AG10803 (cell line): Measurements from ENCODE around the gene TMCO6.
"Not testable (repeated sequence)": the region's sequence is repeated elsewhere in the genome, so short reads cannot be mapped to it uniquely, and the experiment has no call there.

Experiments
- DNase-seq: peaks from one replicate; pipeline ENCODE4 v3.0.0; 2010; ENCODE audit warnings: low read depth
- H3K4me3 ChIP-seq: 2 replicates; pipeline ENCODE4 v1.5.1; 2011; ENCODE audit warnings: mild to moderate bottlenecking, low read length, control low read depth
- CTCF ChIP-seq: conservative IDR thresholded peaks from 2 replicates; pipeline ENCODE4 v1.5.1; 2011; ENCODE audit warnings: mild to moderate bottlenecking, low read length, control low read depth, inconsistent platforms

Gene TMCO6

DNA sequence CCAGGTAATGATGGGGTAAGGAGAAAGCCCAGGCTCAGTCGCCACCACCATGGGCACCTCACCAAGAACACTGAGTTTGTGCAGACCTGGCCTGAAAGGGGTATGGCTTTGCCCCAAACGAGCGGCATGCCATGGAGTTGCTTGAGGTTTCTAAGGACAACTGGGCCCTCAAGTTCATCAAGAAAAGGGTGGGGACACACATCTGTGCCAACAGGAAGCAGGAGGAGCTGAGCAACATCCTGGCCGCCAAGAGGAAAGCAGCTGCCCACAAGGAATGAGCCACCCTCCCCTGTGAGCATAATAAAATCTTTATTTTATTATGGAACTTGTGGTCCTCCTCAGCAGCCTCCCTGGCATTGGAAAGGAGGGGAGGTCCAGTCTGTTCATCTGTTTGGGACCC lies 30.1 kb upstream of the TMCO6 start:
- H3K4me3 ChIP-seq, result no peak overlapping the region
- DNase-seq, result peak; percentile 29
- TF ChIP-seq CTCF, result no peak

GRCh38 chr5:140611020-140611521 lies 28.2 kb upstream of the TMCO6 start:
- TF ChIP-seq CTCF, result no peak
- no peak for DNase-seq
- no peak overlapping the region for H3K4me3 ChIP-seq

- no peak for DNase-seq
- H3K4me3 ChIP-seq, result no peak overlapping the region
- no peak for TF ChIP-seq CTCF
Observed at GRCh38 chr5:140622301-140622700, 16.9 kb upstream of the TMCO6 start.

- H3K4me3 ChIP-seq, DNase-seq: not testable (repeated sequence)
Observed at GRCh38 chr5:140623061-140623460, 16.2 kb upstream of the TMCO6 start.

GRCh38 chr5:140624886-140625285 lies 14.4 kb upstream of the TMCO6 start:
- DNase-seq, result not testable (repeated sequence)

GRCh38 chr5:140627972-140628371 lies 11.3 kb upstream of the TMCO6 start:
- H3K4me3 ChIP-seq, result no peak overlapping the region
- TF ChIP-seq CTCF, result no peak
- no peak for DNase-seq

More at GRCh38 chr5:140624886-140625285, 14.4 kb upstream of the TMCO6 start:
- not testable (repeated sequence) for H3K4me3 ChIP-seq

GRCh38 chr5:140628711-140629110 lies 10.5 kb upstream of the TMCO6 start:
- TF ChIP-seq CTCF, result no peak
- no peak for DNase-seq
- H3K4me3 ChIP-seq, result no peak overlapping the region

DNA sequence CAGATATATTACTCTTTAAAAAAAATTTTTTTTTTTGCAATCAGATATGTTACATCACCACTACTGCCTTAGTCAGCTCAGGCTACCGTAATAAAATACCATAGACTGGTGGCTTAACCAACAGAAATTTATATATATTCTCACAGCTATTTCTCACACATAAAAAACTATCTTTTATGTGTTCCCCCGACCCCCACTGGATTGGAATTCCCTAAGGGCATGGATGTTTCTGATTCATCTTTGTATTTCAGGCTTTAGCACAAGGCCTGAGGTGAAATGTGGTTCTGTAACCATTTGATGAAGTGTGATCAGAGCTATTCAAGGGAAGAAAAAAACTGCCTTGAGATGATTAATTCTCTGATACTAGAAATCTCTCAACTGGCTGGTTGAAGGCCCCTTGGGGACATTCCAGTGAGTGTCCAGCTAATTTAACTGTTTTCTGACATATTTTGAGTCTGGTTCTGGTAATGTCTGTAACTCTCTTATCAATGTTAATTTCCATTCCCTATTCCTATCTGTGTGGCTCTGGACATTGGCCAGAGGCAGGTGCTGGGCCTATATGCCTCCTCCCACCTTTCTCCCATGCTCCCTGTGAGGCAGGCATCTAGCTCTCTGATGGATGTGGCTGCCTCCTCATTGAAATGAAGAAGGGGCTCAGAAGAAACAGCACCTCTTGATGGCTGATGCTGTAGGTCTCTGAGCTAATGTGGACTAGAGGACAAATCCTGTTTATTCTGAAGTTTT lies 8.8 kb upstream of the TMCO6 start:
- DNase-seq, result peak; percentile 24
- TF ChIP-seq CTCF, result no peak
- H3K4me3 ChIP-seq, result no peak overlapping the region
